ENCODE data around the gene MED25.

Gene MED25

GRCh38 chr19:49799271-49799797 is 18.8 kb upstream of the MED25 start:
- DNase-seq, result no peak

GRCh38 chr19:49799798-49800376 is 18.2 kb upstream of the MED25 start:
- DNase-seq, result no peak

- no peak for DNase-seq
Observed at GRCh38 chr19:49800771-49801170, 17.3 kb upstream of the MED25 start.

- no peak for DNase-seq
Observed at GRCh38 chr19:49801401-49801888, 16.6 kb upstream of the MED25 start.

GRCh38 chr19:49801966-49802661 is 16.0 kb upstream of the MED25 start:
- DNase-seq, result no peak

- no peak for DNase-seq
Observed at GRCh38 chr19:49802836-49803528, 15.1 kb upstream of the MED25 start.

GRCh38 chr19:49803529-49803856 is 14.6 kb upstream of the MED25 start:
- no peak for DNase-seq

- no peak for DNase-seq
Observed at GRCh38 chr19:49805822-49806619, 12.1 kb upstream of the MED25 start.

GRCh38 chr19:49806620-49806959 is 11.5 kb upstream of the MED25 start:
- no peak for DNase-seq

- DNase-seq, result no peak
Observed at GRCh38 chr19:49807058-49807903, 10.8 kb upstream of the MED25 start.

GRCh38 chr19:49807904-49808675 is 10.0 kb upstream of the MED25 start:
- no peak for DNase-seq

- DNase-seq, result no peak
Observed at GRCh38 chr19:49808711-49809159, 9.4 kb upstream of the MED25 start.

GRCh38 chr19:49809160-49809940 is 8.7 kb upstream of the MED25 start:
- no peak for DNase-seq

GRCh38 chr19:49809941-49810389 is 8.1 kb upstream of the MED25 start:
- DNase-seq, result no peak

- no peak for DNase-seq
Observed at GRCh38 chr19:49811328-49811727, 6.8 kb upstream of the MED25 start.

GRCh38 chr19:49812452-49812996 is 5.6 kb upstream of the MED25 start:
- no peak for DNase-seq

GRCh38 chr19:49812997-49813861 is 4.9 kb upstream of the MED25 start, which contains the start of gene FUZ:
TSS of gene FUZ (minus strand) at chr19:49813292. CDS start at chr19:49813106, 186 bp downstream.
- peak; percentile 97 for DNase-seq

- DNase-seq, result no peak
Observed at GRCh38 chr19:49814010-49814409, 4.1 kb upstream of the MED25 start.

GRCh38 chr19:49816590-49816989 is 1.5 kb upstream of the MED25 start:
- DNase-seq, result no peak
